H1 (cell line): ENCODE measurements around the gene GATAD2B. TPM values are rescaled to one million over a fixed set of nuclear protein-coding genes. Genes with fewer than 3 reads are reported as not detected.

Experiments
- CBX5 ChIP-seq: fragments of 300-800, 300-1000 bp; sonication (generic); IDR thresholded peaks from 2 replicates; pipeline ENCODE4 v1.7.1; 2016; ENCODE audit warnings: antibody characterized with exemption, low read length, low read depth
- CHD1 ChIP-seq: IDR thresholded peaks from 2 replicates; pipeline ENCODE4 v1.6.1; 2012; ENCODE audit warnings: low read depth, low read length, improper control_type of control experiment
- CHD7 ChIP-seq: fragments of 300-600 bp; sonication (generic); IDR thresholded peaks from 2 replicates; pipeline ENCODE4 v1.7.1; 2012; ENCODE audit warnings: low read length, moderate library complexity, mild to moderate bottlenecking, inconsistent platforms; ENCODE audit not compliant: insufficient replicate concordance
- polyA plus RNA-seq, 7 experiments: library from polyadenylated mRNA; depleted of rRNA in 3 of 7; stranded (reverse) in 5 of 7; unstranded in 2 of 7; fragments of >200 nt in 5 of 7; fragments of 200-250 nt in 2 of 7; gene quantifications; 1 replicate in 5 of 7; 2 replicates in 1 of 7; 4 replicates in 1 of 7; pipeline versions ENCODE4 v1.2.1 to v1.2.3, GENCODE V29; 2011 to 2013; ENCODE audit warnings: missing spikeins in 2 of 7, mixed read lengths in 2 of 7
- total RNA-seq: library from RNA; stranded (reverse); fragmentation: NEBNext Ultra II Directional; extraction: Animal tissue kit (Norgen Biotek cat#: 25700); gene quantifications from 2 replicates; pipeline ENCODE4 v1.2.1, GENCODE V29; 2021

GATAD2B gene
- total and polyA plus RNA-seq, 2 of the 8 experiments (the other 6 are each of a cell fraction or from before 2014, with no cell fraction given): 8.4 to 39.1 TPM

- TF ChIP-seq CHD7: no peak
- TF ChIP-seq CBX5: no peak
- TF ChIP-seq CHD1: no peak
Measured at GRCh38 chr1:153852170-153852569, 70.6 kb downstream of the GATAD2B start (continued).
